ENCODE measurements around the gene HBG1. TPM values are rescaled to one million over a fixed set of nuclear protein-coding genes. Genes with fewer than 3 reads are reported as not detected.

HBG1 gene
- total RNA-seq, 1 donor from 2014 or later = not detected

Other genes with a start within 250 kb of the HBG1 start
- not detected for gene OR52J3, start 203.3 kb downstream of the HBG1 start, total RNA-seq
- gene OR52E2, start 190.2 kb downstream of the HBG1 start, total RNA-seq = not detected
- not detected for gene OR52E1, start 180.3 kb downstream of the HBG1 start, total RNA-seq
- gene OR52A5, start 111.5 kb downstream of the HBG1 start, total RNA-seq = not detected
- not detected for gene OR52A1, start 95.1 kb downstream of the HBG1 start, total RNA-seq
- not detected for gene OR51V1, start 49.2 kb downstream of the HBG1 start, total RNA-seq
- gene HBB, start 22.8 kb downstream of the HBG1 start, total RNA-seq = 140 TPM
- gene HBD, start 15.4 kb downstream of the HBG1 start, total RNA-seq = not detected
- not detected for gene HBG2, start 4.9 kb upstream of the HBG1 start, total RNA-seq
- gene HBE1, start 20.1 kb upstream of the HBG1 start, total RNA-seq = not detected
- not detected for gene OR51B4, start 52.1 kb upstream of the HBG1 start, total RNA-seq
- not detected for gene OR51B2, start 74.4 kb upstream of the HBG1 start, total RNA-seq
- not detected for gene OR51B5, start 93.7 kb upstream of the HBG1 start, total RNA-seq
- gene OR51B6, start 101.7 kb upstream of the HBG1 start, total RNA-seq = not detected
- not detected for gene OR51M1, start 134.0 kb upstream of the HBG1 start, total RNA-seq
- not detected for gene OR51Q1, start 172.3 kb upstream of the HBG1 start, total RNA-seq
- not detected for gene OR51I1, start 191.7 kb upstream of the HBG1 start, total RNA-seq
- gene OR51I2, start 199.5 kb upstream of the HBG1 start, total RNA-seq = not detected
- gene OR52D1, start 238.8 kb upstream of the HBG1 start, total RNA-seq = not detected

Data from Right ventricle myocardium inferior (tissue), 1 donor.